ENCODE data around the gene UBA6. TPM values are rescaled to one million over a fixed set of nuclear protein-coding genes. Genes with fewer than 3 reads are reported as not detected.

The UBA6 gene
- total RNA-seq, 1 donor from 2014 or later: 145 TPM

- H3K4me3 ChIP-seq (ENCODE audit: low read depth, low read length): no peak overlapping the region
- DNase-seq (ENCODE audit: low read depth): no peak
- peaks cover 6% of the 10 kb centered on the region for H3K36me3 ChIP-seq (ENCODE audit: control insufficient read depth, insufficient read depth, low read length)
- FAIRE-seq: no peak
- H3K27me3 ChIP-seq (ENCODE audit: control insufficient read depth, insufficient read depth, low read length): no peaks in the 10 kb centered on the region
- TF ChIP-seq CTCF (IDR thresholded peaks at IDR 0.05; ENCODE audit: insufficient read depth, low read length, severe bottlenecking): no peak
Measured at GRCh38 chr4:67719953-67720617, 19.1 kb upstream of the UBA6 start.

- no peak overlapping the region for H3K4me3 ChIP-seq (ENCODE audit: low read depth, low read length)
- TF ChIP-seq CTCF (IDR thresholded peaks at IDR 0.05; ENCODE audit: insufficient read depth, low read length, severe bottlenecking): no peak
- peaks cover 6% of the 10 kb centered on the region for H3K36me3 ChIP-seq (ENCODE audit: control insufficient read depth, insufficient read depth, low read length)
- DNase-seq (ENCODE audit: low read depth) (no peak), FAIRE-seq (no peak)
- H3K27me3 ChIP-seq (ENCODE audit: control insufficient read depth, insufficient read depth, low read length): no peaks in the 10 kb centered on the region
Measured at GRCh38 chr4:67718848-67719247, 17.9 kb upstream of the UBA6 start.

- no peak overlapping the region for H3K4me3 ChIP-seq (ENCODE audit: low read depth, low read length)
- FAIRE-seq (no peak), DNase-seq (ENCODE audit: low read depth) (no peak)
- peaks cover 6% of the 10 kb centered on the region for H3K36me3 ChIP-seq (ENCODE audit: control insufficient read depth, insufficient read depth, low read length)
- TF ChIP-seq CTCF (IDR thresholded peaks at IDR 0.05; ENCODE audit: insufficient read depth, low read length, severe bottlenecking): no peak
- H3K27me3 ChIP-seq (ENCODE audit: control insufficient read depth, insufficient read depth, low read length): no peaks in the 10 kb centered on the region
Measured at GRCh38 chr4:67717586-67717985, 16.6 kb upstream of the UBA6 start.

GRCh38 chr4:67714955-67715354 lies 14.0 kb upstream of the UBA6 start:
- Histone ChIP-seq H3K4me3 (ENCODE audit: low read depth, low read length) (no peak overlapping the region), H3K27me3 (ENCODE audit: control insufficient read depth, insufficient read depth, low read length) (no peaks in the 10 kb centered on the region), H3K36me3 (ENCODE audit: control insufficient read depth, insufficient read depth, low read length) (peaks cover 6% of the 10 kb centered on the region)
- no peak for TF ChIP-seq CTCF (IDR thresholded peaks at IDR 0.05; ENCODE audit: insufficient read depth, low read length, severe bottlenecking)
- DNase-seq (ENCODE audit: low read depth): no peak
- no peak for FAIRE-seq

- Histone ChIP-seq H3K27me3 (ENCODE audit: control insufficient read depth, insufficient read depth, low read length) (no peaks in the 10 kb centered on the region), H3K36me3 (ENCODE audit: control insufficient read depth, insufficient read depth, low read length) (peaks cover 6% of the 10 kb centered on the region), H3K4me3 (ENCODE audit: low read depth, low read length) (no peak overlapping the region)
- DNase-seq (ENCODE audit: low read depth): no peak
- TF ChIP-seq CTCF (IDR thresholded peaks at IDR 0.05; ENCODE audit: insufficient read depth, low read length, severe bottlenecking): no peak
- FAIRE-seq: no peak
Measured at GRCh38 chr4:67714248-67714583, 13.3 kb upstream of the UBA6 start.

Measured in bronchial epithelial cell (primary cell).